NCI-H1105 treated with DMSO at 0.1 percent for 48 hours (cell line): ENCODE data around the gene ATG7.
"Not testable (repeated sequence)": the region's sequence is repeated elsewhere in the genome, so short reads cannot be mapped to it uniquely, and the experiment has no call there.

ENCODE experiments used
- DNase-seq: peaks from one replicate; lab custom pipeline; 2025; lab: John Stamatoyannopoulos, UW

ATG7 gene

DNA sequence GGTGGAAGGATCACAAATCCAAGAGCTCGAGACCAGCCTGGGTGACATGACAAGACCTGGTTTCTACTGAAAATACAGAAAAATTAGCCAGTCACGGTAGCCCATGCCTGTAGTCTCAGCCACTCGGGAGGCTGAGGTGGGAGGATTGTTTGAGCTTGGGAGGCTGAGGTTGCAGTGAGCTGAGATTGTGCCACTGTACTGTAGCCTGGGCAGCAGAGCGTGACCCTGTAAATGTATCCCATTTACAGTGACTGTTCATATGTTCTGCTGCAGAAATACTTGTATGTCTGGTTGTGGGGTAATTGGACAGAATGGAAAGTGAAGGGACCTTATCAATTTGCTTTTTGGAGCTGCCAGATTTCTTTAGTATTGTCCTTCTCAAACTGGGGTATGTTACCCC, 24.9 kb downstream of the ATG7 start:
- no peak for DNase-seq

DNA sequence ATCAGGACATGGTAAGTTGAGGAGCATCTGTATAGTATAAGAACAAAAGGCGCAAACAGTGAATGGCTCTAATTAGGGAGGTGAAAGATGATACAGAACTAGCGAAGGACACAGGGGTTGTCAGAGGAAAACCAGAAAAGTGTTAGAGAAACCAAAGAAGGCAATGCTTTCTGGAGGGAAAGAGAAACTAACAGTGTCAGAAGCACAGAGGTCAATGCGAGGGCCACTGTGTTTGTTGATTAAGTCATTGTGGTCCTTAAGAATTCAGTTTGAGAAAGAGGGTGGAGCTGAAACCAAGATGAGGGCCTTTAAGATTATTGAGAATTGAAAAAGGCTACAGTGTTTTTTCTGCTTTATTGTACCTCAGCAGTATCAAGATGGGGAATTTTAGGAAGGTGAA, 28.8 kb downstream of the ATG7 start:
- DNase-seq: no peak

DNA sequence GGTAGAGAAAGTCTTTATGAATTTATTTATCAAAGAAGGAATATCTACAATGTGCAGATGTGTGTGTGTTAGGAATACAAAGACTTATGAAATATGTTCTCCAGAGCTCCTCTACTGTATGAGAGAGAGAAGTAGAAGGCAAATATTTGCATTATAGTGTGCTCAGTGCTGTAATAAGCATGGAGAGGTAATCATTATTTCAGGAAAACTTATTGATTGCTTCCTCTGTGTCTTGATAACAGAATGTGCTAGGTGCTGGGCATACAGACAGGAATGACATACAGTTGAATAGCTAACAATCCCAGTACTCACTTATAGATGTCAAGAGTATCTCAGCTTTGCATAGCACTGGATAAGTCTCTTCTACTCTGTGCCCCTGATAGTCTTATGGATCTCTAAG, 30.2 kb downstream of the ATG7 start:
- DNase-seq: no peak

DNA sequence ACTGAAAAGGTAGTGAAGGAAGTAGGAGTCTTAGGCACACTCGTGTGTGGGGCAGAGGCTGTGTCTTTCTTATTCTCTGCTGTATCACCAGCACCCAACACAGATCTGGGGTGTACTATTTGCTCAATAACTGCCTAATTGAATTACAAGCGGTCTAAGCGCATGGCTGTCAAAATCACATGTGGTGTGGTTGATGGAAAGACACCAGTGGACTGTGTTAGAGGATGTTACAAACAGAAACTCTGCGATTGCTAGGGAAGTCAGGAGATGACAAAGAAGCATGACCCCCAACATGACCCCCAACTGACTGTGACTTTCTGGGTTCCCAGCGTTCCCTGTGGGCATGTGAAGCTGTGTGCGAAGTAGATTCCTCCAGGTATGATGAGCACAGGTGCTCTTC, 32.0 kb downstream of the ATG7 start:
- no peak for DNase-seq

DNA sequence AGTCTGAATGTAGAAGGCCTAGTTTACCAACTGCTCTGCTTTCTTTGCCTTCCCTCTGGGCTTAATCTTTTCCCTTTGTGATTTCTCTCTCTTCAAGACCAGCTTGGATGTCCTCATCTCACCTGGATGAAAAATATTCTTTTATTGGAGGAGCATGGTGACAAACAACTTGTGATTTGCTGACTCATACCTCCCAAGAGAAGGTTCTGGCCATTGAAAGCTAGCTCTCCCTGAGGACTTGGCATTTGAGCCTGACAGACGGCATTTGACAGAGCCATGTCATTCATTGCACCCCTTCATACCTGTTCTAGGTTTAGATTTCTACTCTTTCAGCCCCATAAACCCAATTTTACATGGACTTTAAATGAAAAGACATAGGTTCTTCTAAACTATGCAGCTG, 33.3 kb downstream of the ATG7 start:
- no peak for DNase-seq

DNA sequence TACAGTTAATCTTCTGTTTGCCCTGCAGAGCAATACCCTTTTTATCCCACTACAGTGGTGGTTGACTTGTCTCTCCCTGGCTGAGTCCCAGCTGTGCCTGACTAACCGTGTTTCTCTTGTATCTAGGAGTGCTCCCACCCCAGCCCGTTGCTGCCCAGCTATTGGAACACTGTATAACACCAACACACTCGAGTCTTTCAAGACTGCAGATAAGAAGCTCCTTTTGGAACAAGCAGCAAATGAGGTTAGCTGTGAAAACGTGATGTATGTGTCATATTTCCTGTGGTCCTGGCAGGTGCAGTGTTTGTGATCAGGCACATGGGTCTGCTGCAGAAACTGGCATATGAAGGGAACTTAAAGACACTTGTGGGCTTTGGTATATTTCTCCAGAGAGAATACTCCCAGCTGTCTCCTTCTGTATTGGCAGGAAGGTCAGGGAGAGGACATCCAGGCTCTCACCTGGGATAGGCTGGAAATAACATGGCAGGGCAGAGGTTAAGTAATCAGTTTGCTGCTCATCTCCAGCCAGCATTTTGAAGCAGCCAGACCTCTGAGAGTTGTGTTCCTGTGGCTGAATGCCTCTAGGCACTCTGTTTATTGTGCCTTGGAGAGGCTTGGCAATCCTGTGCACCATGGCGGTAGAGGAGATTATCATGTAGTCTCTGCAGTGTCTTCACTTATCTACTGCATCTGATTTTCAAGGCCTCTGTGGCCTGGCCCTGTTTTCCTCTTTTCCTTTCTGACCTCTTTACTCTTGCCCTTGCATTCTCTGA, 34.8 kb downstream of the ATG7 start:
- no peak for DNase-seq

DNA sequence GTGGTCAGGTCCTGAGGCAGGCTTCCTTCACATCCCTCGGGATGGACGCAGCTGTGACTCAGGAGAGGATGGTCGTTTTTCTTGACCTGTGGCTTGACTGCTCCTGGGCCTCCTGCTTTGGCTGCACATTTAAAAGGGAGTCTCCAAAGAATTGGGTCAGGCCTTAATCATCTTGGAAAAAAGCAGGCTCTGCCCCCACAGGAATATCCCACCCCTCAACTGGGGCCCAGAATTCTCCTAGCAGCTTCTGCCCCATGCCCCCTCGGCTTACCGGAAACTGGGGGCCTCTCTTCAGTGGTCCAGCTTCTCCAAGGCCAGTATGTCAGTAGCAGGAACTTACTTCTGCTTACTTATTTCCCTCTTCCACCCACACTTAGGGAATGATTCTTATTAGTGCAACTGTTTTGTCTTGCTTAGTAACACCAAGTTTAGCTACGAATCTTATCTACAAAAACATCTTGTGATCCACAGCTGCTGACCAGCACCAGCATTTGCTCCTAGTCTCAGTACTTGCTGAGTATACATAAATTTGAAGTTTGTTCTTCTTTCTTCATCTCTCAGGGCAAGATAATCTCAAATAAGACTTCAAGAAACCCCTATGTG, 35.7 kb downstream of the ATG7 start:
- no peak for DNase-seq

DNA sequence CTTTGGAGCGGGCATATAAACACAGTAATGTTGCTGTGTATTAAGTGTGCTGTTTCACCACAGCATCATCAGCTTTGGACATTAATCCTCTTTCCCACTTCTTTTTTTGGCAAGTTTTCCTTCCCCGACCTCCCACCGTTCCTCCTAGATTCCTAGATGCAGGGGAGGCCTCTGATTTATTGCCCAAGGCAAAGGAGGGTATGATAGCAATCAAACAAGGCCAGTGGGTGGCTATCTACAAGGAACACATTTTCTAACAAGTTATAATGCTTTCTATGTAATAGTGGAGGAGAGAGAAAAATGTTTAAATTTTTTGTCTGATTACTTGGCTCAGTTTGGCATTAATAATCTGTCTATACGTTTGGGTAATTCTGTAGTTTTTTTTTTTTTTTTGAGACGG, 38.1 kb downstream of the ATG7 start:
- DNase-seq: no peak

DNA sequence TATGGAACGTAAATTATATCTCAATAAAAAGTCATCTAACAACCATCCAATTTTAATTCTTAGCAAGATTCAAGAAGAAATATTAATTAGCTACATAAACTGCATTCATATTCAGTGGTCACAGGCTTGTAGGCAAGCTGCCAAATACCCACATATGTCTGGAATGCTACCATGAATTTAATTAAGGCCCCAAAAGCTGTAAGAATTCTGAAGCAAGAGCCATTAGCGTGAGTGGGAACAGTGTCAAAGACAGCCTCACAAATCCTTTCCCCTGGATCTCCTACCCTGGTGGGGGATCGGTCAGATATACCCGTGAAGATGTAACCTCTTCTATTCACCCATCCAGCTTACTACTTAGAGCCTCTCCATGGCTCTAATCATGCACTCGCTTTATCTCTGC, 40.0 kb downstream of the ATG7 start:
- no peak for DNase-seq

DNA sequence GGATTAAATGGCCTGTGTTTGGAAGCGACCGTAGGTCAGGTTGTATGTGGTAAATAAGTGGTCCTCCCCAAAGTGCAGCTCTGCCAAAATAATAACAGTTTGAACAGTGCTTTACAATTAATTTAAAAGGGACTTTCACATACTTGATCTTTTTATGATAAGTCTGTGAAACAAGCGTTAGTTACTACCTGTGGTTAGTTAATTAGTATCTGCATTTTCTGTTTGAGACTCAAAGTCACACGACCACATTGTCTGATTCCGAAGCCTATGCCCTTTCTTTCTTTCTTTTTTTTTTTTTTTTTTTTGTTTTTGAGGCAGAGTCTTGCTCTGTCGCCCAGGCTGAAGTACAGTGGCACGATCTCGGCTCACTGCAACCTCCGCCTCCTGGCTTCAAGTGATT, 45.1 kb downstream of the ATG7 start:
- DNase-seq: no peak

DNA sequence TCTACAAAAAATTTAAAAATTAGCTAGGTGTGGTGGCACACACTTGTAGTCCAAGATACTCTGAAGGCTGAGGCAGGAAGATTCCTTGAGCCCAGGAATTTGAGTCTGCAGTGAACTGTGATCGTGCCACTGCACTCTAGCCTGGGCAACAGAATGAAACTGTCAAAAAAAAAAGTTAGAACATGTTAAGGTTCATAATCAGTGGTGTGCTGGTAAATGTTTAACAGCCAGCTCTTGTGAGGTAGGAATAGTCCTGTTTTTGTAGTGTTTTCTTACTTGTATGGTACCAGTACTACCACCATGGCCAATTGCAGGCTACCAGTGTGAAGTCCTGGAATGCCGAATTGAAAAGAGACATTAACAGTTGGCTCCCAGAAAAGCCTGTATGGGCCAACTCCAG, 50.7 kb downstream of the ATG7 start:
- no peak for DNase-seq

DNA sequence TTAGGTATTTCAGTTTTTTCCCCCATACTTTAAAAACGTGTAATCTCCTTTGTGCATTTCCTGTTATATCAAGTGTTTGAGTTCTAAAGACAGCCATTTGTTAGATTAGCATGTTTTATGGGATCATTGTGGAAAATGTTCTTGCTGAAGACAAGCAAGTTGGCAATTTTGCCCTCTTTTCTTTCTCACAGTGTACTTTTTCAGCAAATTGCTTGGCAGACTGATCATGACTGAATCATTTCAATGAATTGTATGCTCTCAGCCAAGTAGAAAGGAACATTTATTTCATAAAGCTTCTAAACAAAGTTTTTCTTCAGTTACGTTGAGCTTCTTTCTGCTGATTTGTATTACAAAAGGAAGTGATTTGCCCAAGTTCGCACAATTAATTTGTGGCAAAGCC, 51.6 kb downstream of the ATG7 start:
- DNase-seq: no peak

DNA sequence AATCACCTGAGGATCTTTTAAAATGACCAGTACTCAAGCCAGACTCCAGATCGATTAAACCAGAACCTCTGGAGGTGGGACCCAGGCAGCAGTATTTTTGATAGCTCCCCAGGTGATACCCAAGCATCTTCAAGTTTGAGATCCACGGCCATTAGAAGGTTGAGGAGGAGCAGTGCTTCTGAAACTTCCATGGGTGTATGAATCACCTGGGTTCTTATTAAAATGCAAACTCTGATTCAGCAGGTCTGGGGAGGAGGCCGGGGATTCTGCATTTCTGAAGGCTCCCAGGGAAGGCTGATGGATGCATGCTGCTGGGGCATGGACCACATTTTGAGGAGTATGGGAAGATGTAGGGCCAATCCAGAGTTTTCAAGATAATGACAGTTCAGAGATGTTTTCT, 55.4 kb downstream of the ATG7 start:
- no peak for DNase-seq

DNA sequence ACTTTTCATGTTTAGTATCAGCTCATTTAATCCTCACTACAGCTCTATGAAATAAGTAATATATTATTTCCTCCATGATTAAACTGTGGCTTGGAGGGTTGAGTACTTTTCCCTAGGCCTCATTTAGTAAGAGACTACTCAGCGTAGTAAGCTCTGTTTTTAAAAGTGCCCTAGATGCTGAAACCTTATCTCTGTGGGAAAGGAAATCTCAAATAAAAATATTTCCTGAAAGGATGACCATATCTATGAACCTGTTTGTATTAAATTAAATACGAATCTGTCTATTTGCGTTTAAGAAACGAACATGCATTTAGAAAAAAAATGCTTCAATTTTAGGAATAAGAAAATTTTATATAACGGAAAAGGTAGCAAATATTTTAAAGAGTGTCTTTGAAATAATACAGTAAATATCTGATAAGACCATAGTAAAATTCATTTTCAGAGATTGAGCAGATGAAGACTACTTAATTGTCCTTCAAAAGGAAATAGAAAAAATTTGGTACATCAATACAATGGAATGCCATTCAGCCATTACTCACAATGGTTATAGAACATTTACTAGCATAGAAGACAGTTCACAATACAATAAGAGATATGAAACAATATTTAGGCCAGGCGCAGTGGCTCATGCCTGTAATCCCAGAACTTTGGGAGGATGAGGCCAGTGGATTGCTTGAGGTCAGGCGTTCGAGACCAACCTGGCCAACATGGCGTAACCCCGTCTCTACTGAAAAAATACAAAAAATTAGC, 56.2 kb downstream of the ATG7 start:
- no peak for DNase-seq

DNA sequence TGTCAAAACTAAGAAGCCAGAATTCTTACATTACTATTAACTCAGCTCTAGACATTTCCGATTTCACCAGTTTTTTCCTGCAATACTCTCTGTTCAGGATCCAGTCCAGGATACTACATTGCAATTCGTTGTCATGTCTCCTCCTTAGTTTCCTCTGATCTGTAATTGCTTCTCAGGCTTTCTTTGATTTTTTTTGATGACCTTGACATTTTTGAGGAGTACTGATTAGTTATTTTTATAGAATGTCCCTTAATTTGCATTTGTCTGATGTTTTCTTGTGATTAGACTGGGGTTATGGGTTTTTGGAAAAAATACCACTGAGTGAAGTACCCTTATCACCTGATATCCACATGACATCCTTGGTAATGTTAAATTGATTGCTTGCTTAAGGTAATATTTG, 57.6 kb downstream of the ATG7 start:
- DNase-seq: no peak

DNA sequence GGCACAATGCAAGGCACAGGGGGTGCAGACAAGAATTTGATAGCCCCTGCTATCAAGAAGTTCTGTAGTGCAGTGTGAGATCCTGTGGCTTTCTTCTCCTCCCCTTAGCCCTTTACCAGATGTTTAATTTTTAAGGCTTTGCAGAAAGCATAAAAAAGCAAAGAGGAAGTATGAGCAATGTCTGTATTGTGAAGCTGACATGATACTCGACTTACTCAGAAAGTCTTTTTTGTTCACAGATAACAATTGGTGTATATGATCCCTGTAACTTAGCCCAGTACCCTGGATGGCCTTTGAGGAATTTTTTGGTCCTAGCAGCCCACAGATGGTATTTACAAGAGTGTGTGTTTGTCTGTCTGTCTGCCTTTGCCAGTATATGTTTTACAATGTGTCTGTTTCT, 58.9 kb downstream of the ATG7 start:
- no peak for DNase-seq

DNA sequence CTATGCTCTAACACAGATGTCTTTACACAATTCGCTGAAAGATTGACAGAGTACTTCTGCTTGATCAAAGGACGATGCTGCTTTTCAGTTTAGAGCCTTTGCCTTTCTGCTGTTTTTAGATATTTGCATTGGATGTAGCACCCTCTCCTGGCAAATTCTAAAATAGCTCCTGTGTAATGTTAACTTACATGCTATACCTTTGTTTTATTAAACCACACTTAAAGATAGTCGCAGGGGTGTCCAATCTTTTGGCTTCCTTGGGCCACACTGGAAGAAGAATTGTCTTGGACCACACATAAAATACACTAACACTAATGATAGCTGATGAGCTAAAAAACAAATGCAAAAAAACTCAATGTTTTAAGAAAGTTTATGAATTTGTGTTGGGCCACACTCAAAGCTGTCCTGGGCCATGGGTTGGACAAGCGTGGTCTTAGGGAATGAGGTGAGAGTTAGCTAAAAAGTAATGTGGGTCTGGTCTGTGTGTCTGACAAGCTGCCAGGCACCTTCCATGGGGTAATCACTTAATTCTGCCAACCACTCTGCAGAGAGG, 62.9 kb downstream of the ATG7 start:
- DNase-seq: peak; percentile 50

DNA sequence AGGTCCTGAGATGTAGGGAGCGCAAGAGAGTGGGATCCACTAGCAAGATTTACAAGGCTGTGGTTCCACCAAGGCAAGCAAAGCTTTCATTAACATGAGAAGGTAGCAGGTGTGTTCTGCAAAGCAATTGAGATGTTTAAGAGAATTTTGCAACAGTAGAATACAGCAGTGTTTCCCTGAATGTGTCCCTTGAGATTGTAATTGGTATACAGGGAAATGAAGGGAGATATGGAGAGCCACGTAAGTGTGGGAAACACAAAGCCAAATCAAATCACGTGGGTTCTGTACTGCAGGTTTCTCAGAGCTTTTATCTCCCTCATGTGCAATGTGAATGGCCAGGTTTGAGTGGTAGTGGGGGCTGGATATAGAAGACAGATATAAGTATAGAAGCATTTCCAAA, 67.3 kb downstream of the ATG7 start:
- no peak for DNase-seq

DNA sequence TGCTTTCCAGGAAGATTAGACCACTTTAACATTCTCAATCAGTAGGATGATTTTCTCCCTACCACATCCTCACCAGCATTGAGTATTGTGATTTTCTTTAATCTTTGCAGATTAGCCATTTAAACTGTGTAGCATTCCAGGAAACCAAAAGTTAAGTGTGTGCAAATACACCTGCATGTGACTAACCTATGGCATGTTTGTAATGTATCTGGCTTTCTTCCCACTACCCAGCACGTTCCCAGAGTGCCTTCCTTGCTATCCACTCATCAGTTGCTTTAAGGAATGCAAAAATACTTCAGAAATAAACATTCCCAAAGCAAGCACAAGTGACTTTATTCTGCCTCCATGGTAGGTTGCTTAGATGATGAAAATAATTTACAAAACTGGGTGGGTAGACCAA, 74.2 kb downstream of the ATG7 start:
- no peak for DNase-seq

DNA sequence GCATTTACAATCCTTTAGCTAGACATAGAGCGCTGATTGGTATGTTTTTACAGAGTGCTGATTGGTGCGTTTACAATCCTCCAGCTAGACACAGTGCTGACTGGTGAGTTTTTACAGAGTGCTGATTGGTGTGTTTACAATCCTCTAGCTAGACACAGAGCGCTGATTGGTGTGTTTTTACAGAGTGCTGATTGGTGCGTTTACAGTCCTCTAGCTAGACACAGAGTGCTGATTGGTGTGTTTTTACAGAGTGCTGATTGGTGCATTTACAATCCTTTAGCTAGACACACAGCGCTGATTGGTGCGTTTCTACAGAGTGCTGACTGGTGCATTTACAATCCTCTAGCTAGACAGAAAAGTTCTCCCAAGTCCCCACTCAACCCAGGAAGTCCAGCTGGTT, 76.7 kb downstream of the ATG7 start:
- not testable (repeated sequence) for DNase-seq

DNA sequence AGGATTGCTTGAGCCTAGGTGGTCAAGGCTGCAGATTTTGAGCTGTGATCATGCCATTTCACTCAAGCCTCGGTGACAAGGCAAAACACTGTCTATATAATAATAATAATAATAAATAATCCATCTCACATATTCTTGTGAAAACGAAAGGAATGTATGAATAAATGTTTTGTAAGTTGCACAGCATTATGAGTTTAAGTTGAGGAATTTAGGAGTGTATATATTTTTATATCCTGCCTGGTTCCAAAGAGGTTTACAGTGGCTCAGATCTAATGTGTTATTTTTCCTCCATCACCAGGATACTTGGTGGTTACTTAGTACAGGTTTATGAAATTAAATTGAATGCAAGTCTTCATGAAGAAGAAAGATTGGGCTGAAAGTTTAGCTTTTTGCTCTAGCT, 77.2 kb downstream of the ATG7 start:
- DNase-seq: no peak

DNA sequence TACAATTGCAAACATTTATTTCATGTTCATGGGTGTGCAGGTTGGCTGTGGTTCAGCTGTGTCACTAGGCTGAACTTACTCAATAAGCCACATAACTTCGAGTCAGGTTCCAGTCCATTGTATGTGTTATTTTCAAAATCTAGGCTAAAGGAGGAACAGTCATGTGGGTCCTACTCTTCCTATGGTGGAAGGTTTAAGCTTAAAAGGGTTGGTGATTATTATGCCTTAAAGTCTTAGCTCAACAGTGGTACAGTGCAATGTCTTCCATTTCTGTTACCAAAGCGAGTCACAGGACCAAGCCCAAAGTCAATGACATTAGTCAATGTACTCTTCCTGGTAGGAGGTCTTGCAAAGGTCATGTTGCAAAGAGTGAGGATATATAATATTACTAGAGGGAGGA, 78.2 kb downstream of the ATG7 start:
- DNase-seq: no peak

DNA sequence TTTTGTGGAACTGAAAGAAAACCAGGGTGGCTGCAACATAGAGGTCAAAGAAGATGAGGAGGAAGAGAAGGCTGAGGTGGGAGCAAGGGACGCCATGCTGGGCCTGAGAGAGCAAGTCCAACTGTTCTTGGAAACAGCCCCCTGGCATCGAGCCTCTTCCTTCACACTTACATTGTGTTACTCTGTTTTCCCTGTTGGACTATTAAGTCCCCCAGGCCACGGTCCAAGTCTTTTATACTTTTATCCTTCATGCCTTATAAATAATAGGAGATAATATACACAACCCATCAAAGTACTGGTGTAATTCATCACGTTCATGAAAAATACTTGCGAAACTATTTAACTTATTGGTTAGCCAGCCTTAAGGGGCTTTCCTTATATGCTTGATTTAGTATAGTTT, 79.3 kb downstream of the ATG7 start:
- DNase-seq: no peak
